ENCODE measurements around the gene JAG1. TPM values are rescaled to one million over a fixed set of nuclear protein-coding genes. Genes with fewer than 3 reads are reported as not detected.
A peak's percentile ranks its signal among the peaks of the same experiment; 100 is the strongest.

The JAG1 gene
- total and polyA plus RNA-seq, 8 donors: 13.9 to 60.1 (median 25.1) TPM

DNA sequence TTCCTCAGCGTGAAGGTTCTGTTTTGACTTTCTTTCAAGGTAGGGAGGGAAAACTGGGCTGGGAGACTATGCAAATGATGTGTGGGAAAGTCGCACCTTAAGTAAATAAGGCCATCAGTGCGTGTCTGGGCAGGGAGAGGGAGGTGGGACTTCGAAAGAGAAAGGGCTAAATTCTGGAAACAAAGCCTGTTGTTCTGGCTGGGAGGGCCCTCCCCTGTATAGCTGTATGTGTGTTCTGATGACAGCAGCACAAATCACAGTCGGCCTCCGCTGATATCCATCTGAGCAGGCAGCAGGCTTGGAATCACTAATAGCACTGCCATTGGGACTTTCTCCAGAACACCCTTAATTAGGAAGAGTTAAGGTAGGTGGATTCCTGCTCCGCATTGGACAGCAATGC, 19.2 kb downstream of the JAG1 start:
- ATAC-seq: peak; percentile 83 to 88 (median 84)
- intact Hi-C loops (cut with DNase I): no loop called here
- peaks cover 0 to 48% (median 20%) of the 10 kb centered on the region in 3 donors for H3K36me3 ChIP-seq
- peak overlapping the region; percentile 23 to 84 (median 64) for H3K27ac ChIP-seq
- H3K4me3 ChIP-seq: peak overlapping the region in 2 of 4 donors; percentile 7 to 19
- H3K27me3 ChIP-seq: no peaks in the 10 kb centered on the region
- 7 to 11% methylated on average over 7 of the region's 7 CpGs for WGBS, 2 donors
- TF ChIP-seq, protein P1, sequence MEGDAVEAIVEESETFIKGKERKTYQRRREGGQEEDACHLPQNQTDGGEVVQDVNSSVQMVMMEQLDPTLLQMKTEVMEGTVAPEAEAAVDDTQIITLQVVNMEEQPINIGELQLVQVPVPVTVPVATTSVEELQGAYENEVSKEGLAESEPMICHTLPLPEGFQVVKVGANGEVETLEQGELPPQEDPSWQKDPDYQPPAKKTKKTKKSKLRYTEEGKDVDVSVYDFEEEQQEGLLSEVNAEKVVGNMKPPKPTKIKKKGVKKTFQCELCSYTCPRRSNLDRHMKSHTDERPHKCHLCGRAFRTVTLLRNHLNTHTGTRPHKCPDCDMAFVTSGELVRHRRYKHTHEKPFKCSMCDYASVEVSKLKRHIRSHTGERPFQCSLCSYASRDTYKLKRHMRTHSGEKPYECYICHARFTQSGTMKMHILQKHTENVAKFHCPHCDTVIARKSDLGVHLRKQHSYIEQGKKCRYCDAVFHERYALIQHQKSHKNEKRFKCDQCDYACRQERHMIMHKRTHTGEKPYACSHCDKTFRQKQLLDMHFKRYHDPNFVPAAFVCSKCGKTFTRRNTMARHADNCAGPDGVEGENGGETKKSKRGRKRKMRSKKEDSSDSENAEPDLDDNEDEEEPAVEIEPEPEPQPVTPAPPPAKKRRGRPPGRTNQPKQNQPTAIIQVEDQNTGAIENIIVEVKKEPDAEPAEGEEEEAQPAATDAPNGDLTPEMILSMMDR (IDR thresholded peaks at IDR 0.05): no peak
- DNase-seq: peak in 5 of 6 donors; percentile 58 to 81 (median 73)
- no peak for FAIRE-seq
- H3K9me3 ChIP-seq: no peaks in the 10 kb centered on the region
- H3K4me1 ChIP-seq: peaks cover 57 to 65% (median 58%) of the 10 kb centered on the region in 3 donors

DNA sequence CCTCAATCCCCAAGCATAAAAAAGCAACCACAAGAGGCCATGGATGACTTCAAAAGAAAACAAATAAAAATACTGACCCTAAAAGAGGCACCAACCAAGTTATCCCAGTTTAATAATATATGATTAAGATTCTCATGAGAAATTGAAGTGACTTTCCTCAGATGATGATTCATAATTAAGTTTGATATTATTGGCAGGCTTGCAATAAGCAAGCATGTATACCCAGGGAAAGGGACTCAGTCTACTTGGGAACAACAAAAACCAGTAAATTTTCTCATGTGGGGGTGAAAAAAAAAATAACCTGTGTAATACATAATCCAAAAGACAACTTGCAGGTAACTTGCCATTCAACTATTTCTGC, 19.6 kb downstream of the JAG1 start:
- intact Hi-C loops (cut with DNase I): no loop called here
- Histone ChIP-seq H3K36me3 (peaks cover 0 to 52% (median 24%) of the 10 kb centered on the region in 3 donors), H3K4me1 (peaks cover 53 to 61% (median 58%) of the 10 kb centered on the region in 3 donors), H3K27me3 (no peaks in the 10 kb centered on the region), H3K27ac (peak overlapping the region; percentile 23 to 84 (median 64)), H3K9me3 (no peaks in the 10 kb centered on the region), H3K4me3 (peak overlapping the region in 2 of 4 donors; percentile 7 to 19)
- TF ChIP-seq, protein P1 (IDR thresholded peaks at IDR 0.05): no peak
- ATAC-seq (peak in 1 of 4 donors; percentile 3), FAIRE-seq (no peak), DNase-seq (no peak)

DNA sequence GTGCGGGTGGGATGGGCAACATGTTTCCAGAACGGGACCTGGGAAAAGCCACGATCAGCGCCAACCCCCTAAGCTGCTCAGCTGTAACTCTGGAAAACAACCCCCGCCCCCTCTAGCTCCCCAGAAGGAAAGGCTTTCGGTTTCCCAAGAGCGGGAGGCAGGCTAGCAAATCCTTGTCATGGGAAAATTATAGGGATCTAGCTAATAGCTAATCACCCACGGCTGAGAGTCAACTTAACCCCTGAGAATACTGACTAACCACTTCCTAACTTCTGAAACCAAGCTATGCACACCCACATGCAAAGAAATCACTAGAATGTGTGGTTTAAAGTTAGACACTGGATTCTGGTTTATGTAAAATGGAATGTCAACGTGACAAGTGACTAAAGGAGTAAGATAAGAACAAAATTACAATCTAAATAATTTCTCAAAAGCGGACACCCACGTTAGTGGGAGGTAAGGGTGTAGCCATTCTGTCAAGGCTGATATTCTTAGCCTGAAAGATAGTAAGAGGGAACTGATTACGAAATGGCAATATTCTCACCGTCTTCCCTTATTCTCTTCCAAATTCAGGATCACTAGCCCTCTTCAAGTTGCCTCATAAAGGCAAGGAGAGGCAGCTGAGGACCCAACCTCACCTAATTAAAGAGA, 20.1 kb downstream of the JAG1 start:
- TF ChIP-seq, protein P1 (IDR thresholded peaks at IDR 0.05): no peak
- 9 to 12% methylated on average over 13 of the region's 13 CpGs for WGBS, 2 donors
- Histone ChIP-seq H3K36me3 (peaks cover 0 to 57% (median 29%) of the 10 kb centered on the region in 3 donors), H3K9me3 (no peaks in the 10 kb centered on the region), H3K27me3 (no peaks in the 10 kb centered on the region), H3K4me3 (peak overlapping the region in 1 of 4 donors; percentile 19), H3K4me1 (peaks cover 48 to 58% (median 54%) of the 10 kb centered on the region in 3 donors), H3K27ac (peak overlapping the region; percentile 23 to 84 (median 64))
- FAIRE-seq (no peak), DNase-seq (peak in 2 of 6 donors; percentile 39 to 70), ATAC-seq (peak; percentile 21 to 68 (median 40))
- intact Hi-C loops (cut with DNase I): no loop called here

DNA sequence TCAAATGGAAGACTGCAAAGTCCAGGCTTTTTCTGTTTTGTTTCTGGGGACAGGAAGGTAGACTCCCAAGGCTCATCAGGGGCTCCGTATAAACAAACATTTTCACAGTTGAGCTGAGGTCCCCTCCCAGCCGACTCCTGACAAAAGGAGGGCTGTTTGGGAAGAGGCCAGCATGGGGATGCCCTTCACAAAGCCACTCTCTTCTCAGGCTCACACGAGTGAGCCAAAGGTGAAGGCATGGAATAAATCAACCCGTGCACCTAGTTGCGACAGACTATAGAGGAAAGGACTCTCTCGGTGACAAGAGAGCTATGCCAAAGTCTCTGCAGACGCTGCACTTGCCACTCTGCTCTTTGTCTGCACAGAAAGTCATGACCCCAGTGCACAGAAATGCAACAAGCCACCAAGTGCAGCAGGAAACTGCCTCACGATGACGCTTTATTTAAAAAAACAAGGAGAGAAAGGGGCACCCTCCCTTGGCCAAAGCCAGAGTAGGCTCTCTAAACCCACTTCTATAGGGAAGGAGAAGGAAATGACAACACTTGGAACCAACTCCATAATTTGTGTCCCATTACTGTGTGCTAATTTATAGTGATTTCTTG, 21.0 kb downstream of the JAG1 start:
- FAIRE-seq (no peak), ATAC-seq (no peak), DNase-seq (no peak)
- no peak overlapping the region for H3K4me3 ChIP-seq
- TF ChIP-seq, protein P1 (IDR thresholded peaks at IDR 0.05): no peak
- peaks cover 0 to 59% (median 39%) of the 10 kb centered on the region in 3 donors for H3K36me3 ChIP-seq
- H3K27ac ChIP-seq: peak overlapping the region in 3 of 4 donors; percentile 30 to 84 (median 83)
- intact Hi-C loops (cut with DNase I): no loop called here
- H3K27me3 ChIP-seq: no peaks in the 10 kb centered on the region
- WGBS, 2 donors: 25 to 45% methylated on average over 9 of the region's 9 CpGs
- peaks cover 42 to 50% (median 44%) of the 10 kb centered on the region in 3 donors for H3K4me1 ChIP-seq
- H3K9me3 ChIP-seq: no peaks in the 10 kb centered on the region

DNA sequence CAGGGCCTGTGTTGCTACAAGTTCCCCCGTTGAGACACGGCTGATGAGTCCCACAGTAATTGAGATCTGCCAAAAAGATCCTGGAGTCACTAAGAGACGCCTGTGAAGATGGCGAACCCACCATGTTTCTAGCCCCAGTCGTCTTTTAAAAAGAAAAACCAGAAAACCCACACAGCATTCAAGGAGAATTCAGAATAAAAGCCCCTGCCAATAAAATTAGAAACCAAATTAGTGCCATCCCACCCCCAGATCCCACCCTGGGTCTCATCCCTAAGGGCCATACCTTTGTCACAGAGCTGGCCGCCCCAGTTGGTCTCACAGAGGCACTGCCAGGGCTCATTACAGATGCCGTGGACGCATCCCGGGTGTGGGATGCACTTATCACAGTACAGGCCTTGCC, 21.6 kb downstream of the JAG1 start:
- Histone ChIP-seq H3K4me1 (peaks cover 40 to 44% (median 42%) of the 10 kb centered on the region in 3 donors), H3K9me3 (no peaks in the 10 kb centered on the region), H3K36me3 (peaks cover 0 to 64% (median 45%) of the 10 kb centered on the region in 3 donors), H3K4me3 (no peak overlapping the region), H3K27me3 (no peaks in the 10 kb centered on the region), H3K27ac (peak overlapping the region in 3 of 4 donors; percentile 30 to 84 (median 83))
- intact Hi-C loops (cut with DNase I): no loop called here
- DNase-seq (no peak), ATAC-seq (no peak), FAIRE-seq (no peak)
- TF ChIP-seq, protein P1 (IDR thresholded peaks at IDR 0.05): no peak
- WGBS, 2 donors: 79 to 80% methylated on average over 9 of the region's 9 CpGs

Data from pancreas (tissue), 10 donors.